Stomach (tissue), 9 donors: ENCODE data around the gene ARHGEF1. TPM values are rescaled to one million over a fixed set of nuclear protein-coding genes. Genes with fewer than 3 reads are reported as not detected.

Experiments used
- DNase-seq, 2 donors: peaks; one replicate each; pipeline versions ENCODE4 v3.0.0 to v3.0.0-alpha.2; 2013 to 2019
- H3K27ac ChIP-seq, 5 donors: fragments of 200-600 bp in 4 of 5; sonication (generic) in 4 of 5; one replicate each; pipeline ENCODE4 v1.5.1; 2013 to 2019; ENCODE audit warnings: mild to moderate bottlenecking in 1 of 5, moderate library complexity in 1 of 5
- H3K27me3 ChIP-seq, 3 donors: fragments of 200-600 bp; sonication (generic); one replicate each; pipeline ENCODE4 v1.5.1; 2017 to 2019; ENCODE audit warnings: mixed run types in 1 of 3
- H3K36me3 ChIP-seq, 4 donors: fragments of 200-600 bp; sonication (generic); 1 replicate in 3 of 4; 2 replicates in 1 of 4; pipeline ENCODE4 v1.5.1; 2016 to 2019
- H3K4me1 ChIP-seq, 4 donors: fragments of 200-600 bp; sonication (generic); one replicate each; pipeline ENCODE4 v1.5.1; 2016 to 2019
- H3K4me3 ChIP-seq, 4 donors: fragments of 200-600 bp; sonication (generic) in 3 of 4; one replicate each; pipeline ENCODE4 v1.5.1; 2016 to 2019; ENCODE audit warnings: mild to moderate bottlenecking in 1 of 4
- H3K9me3 ChIP-seq, 4 donors: fragments of 200-600 bp; sonication (generic); one replicate each; pipeline ENCODE4 v1.5.1; 2016 to 2019
- CTCF ChIP-seq, 7 experiments: fragments of 450-650 bp in 4 of 7; fragments of 200-600 bp in 3 of 7; sonication (generic) in 3 of 7; IDR thresholded peaks; one replicate each; pipeline ENCODE4 v1.5.1; 2016 to 2019; ENCODE audit warnings: antibody characterized with exemption in 7 of 7, control low read depth in 2 of 7, mild to moderate bottlenecking in 1 of 7
- EP300 ChIP-seq: sonication (generic); formaldehyde crosslinking; IDR thresholded peaks from one replicate; pipeline ENCODE4 v1.6.1; 2017; ENCODE audit warnings: antibody characterized with exemption
- POLR2A ChIP-seq, 4 donors: fragments of 450-650 bp; IDR thresholded peaks; one replicate each; pipeline ENCODE4 v1.6.1; 2016; ENCODE audit warnings: antibody characterized with exemption in 4 of 4, control low read depth in 2 of 4, mild to moderate bottlenecking in 1 of 4, moderate library complexity in 1 of 4
- POLR2AphosphoS5 ChIP-seq, 3 donors: sonication (generic); formaldehyde crosslinking; IDR thresholded peaks; one replicate each; pipeline ENCODE4 v1.6.1; 2016; ENCODE audit warnings: antibody characterized with exemption in 3 of 3
- WGBS, 5 donors: extraction: QIAGEN DNeasy Blood & Tissue Kit in 3 of 5; methylation state at CpG; one replicate each; pipeline versions ENCODE4 v1.1.5 to v1.1.7; 2013 to 2018; 5-methylcytosine and 5-hydroxymethylcytosine counted together
- intact Hi-C: fragments of 100-400 bp; cut with DNase I; formaldehyde crosslinking; loops from one replicate; pipeline ENCODE4 v1.15.1; 2023; ENCODE audit warnings: low total_unique reads
- polyA plus RNA-seq, 3 donors: library from polyadenylated mRNA; stranded (reverse); fragments of 200-250 nt; gene quantifications; one replicate each; pipeline ENCODE4 v1.2.3, GENCODE V29; 2013
- total RNA-seq, 5 donors: library from RNA; depleted of rRNA; stranded (reverse); fragments of >200 nt; gene quantifications; one replicate each; pipeline versions ENCODE4 v1.1.0 to v1.2.3, GENCODE V29; 2014 to 2016
- donor health status: healthy with polysubstance abuse.
- donor health status: Bipolar disorder and iron deficiency.
- donor health status: healthy.

ARHGEF1 gene
- total and polyA plus RNA-seq, 8 donors, result 40.8 to 329 (median 143) TPM

GRCh38 chr19:41890936-41891335, 8.0 kb downstream of the ARHGEF1 start:
- DNase-seq, result no peak
- H3K27me3 ChIP-seq, result no peaks in the 10 kb centered on the region
- H3K27ac ChIP-seq, result no peak overlapping the region
- H3K4me1 ChIP-seq, result peaks cover 19 to 35% (median 25%) of the 10 kb centered on the region in 4 donors
- TF ChIP-seq POLR2AphosphoS5 (IDR thresholded peaks at IDR 0.05) (no peak), EP300 (no peak), CTCF (IDR thresholded peaks at IDR 0.05) (no peak), POLR2A (IDR thresholded peaks at IDR 0.05) (no peak)
- intact Hi-C loops, result no loop called here
- peaks cover 52 to 78% (median 72%) of the 10 kb centered on the region in 4 donors for H3K36me3 ChIP-seq
- 91 to 97% (median 92%) methylated on average over 4 of the region's 4 CpGs for WGBS, 5 donors
- H3K4me3 ChIP-seq, result no peak overlapping the region
- no peaks in the 10 kb centered on the region for H3K9me3 ChIP-seq

GRCh38 chr19:41892173-41892902, 9.4 kb downstream of the ARHGEF1 start:
- WGBS, 5 donors, result 83 to 93% (median 87%) methylated on average over 15 to 34 of the region's 34 CpGs
- intact Hi-C loops, result no loop called here
- DNase-seq, result no peak
- Histone ChIP-seq H3K27me3 (no peaks in the 10 kb centered on the region), H3K36me3 (peaks cover 58 to 92% (median 86%) of the 10 kb centered on the region in 4 donors), H3K9me3 (no peaks in the 10 kb centered on the region), H3K4me1 (peaks cover 7 to 21% (median 11%) of the 10 kb centered on the region in 4 donors), H3K27ac (no peak overlapping the region), H3K4me3 (no peak overlapping the region)
- no peak for TF ChIP-seq EP300
- no peak for TF ChIP-seq POLR2A (IDR thresholded peaks at IDR 0.05)
- TF ChIP-seq POLR2AphosphoS5 (IDR thresholded peaks at IDR 0.05), result no peak
- TF ChIP-seq CTCF (IDR thresholded peaks at IDR 0.05), result no peak

- no peak overlapping the region for H3K4me3 ChIP-seq
- intact Hi-C loops, result no loop called here
- H3K9me3 ChIP-seq, result no peaks in the 10 kb centered on the region
- WGBS, 5 donors, result 64 to 72% (median 70%) methylated on average over 6 of the region's 6 CpGs
- no peak for TF ChIP-seq POLR2A (IDR thresholded peaks at IDR 0.05)
- no peak for TF ChIP-seq POLR2AphosphoS5 (IDR thresholded peaks at IDR 0.05)
- no peak for TF ChIP-seq EP300
- TF ChIP-seq CTCF (IDR thresholded peaks at IDR 0.05), result no peak
- DNase-seq, result no peak
- H3K27me3 ChIP-seq, result no peaks in the 10 kb centered on the region
- H3K36me3 ChIP-seq, result peaks cover 61 to 96% (median 89%) of the 10 kb centered on the region in 4 donors
- no peak overlapping the region for H3K27ac ChIP-seq
- H3K4me1 ChIP-seq, result peaks cover 0 to 5% (median 0%) of the 10 kb centered on the region in 4 donors
These were observed 10.9 kb downstream of the ARHGEF1 start for GRCh38 chr19:41893899-41894298.

GRCh38 chr19:41894350-41894749, 11.4 kb downstream of the ARHGEF1 start:
- peaks cover 60 to 96% (median 89%) of the 10 kb centered on the region in 4 donors for H3K36me3 ChIP-seq
- TF ChIP-seq CTCF (IDR thresholded peaks at IDR 0.05) (no peak), POLR2A (IDR thresholded peaks at IDR 0.05) (no peak), POLR2AphosphoS5 (IDR thresholded peaks at IDR 0.05) (no peak), EP300 (no peak)
- no peaks in the 10 kb centered on the region for H3K9me3 ChIP-seq
- H3K4me3 ChIP-seq, result no peak overlapping the region
- no peak overlapping the region for H3K27ac ChIP-seq
- intact Hi-C loops, result no loop called here
- WGBS, 5 donors, result 82 to 89% (median 83%) methylated on average over 13 to 14 of the region's 14 CpGs
- H3K4me1 ChIP-seq, result peaks cover 0 to 4% (median 0%) of the 10 kb centered on the region in 4 donors
- no peaks in the 10 kb centered on the region for H3K27me3 ChIP-seq
- DNase-seq, result no peak
